T47D (cell line): ENCODE measurements around the gene GPC5.

Experiments used
- DNase-seq, 2 experiments: peaks; one replicate each; pipeline versions ENCODE4 v3.0.0 to v3.0.0-alpha.2; 2011 to 2012; ENCODE audit warnings: low read depth in 1 of 2, low spot score in 1 of 2
- JUND ChIP-seq: IDR thresholded peaks from 2 replicates; pipeline ENCODE4 v1.6.1; 2012; ENCODE audit warnings: low read depth
- in situ Hi-C: cut with HindIII; loops from 2 replicates; pipeline ENCODE4 v1.10.0; 2016; ENCODE audit warnings: low sequenced_read_pairs, low pct_unique_long_range_greater_than_20kb

The GPC5 gene

DNA sequence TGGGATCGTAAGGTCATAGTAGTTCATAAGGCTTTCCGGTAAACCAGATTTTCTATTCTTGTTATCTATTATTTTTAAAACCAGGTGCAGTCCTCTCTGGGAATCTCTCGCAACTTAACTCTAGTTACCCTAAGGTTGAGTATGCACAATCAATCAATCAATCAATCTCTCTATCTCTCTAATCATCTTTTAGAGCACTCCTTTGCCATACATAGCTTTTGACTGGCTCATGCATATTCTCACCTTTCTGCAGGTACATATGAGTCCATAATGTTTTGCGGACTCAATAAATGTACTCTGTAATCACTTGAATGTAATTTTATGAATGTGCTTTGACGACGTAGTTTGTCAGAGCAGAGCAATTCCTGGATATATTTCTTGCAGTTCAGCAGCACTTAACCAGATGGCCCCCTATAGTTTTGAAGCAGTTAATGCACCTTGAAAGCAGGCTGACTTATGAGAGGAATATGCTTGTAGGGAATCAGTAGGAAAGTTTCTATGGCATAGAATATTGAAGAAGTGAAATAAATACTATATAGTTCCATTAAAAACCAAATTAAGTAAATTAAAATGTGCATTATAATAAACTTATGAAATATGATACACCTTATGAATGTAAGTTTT lies 524.7 kb downstream of the GPC5 start:
- no peak for TF ChIP-seq JUND
- in situ Hi-C loops: no loop called here
- peak in 1 of 2 experiments; percentile 49 for DNase-seq

DNA sequence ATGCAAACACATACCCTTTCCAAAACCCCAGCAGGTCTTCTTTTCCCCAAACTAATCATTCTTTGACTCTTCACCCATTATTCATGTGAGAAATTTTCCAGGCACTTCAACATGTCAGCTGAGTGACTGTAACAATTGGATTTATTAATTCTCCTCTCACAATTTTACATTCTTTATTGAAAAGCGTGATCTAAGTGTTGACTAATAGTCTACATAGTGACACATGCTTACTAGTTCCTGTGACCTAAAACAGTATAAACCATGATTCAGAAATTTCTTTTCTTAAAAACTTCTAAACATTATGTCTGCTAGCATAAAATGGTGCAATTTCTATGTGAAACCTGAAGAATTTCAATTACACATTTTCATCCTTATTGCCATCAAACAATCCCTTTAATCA lies 532.3 kb downstream of the GPC5 start:
- in situ Hi-C loops: no loop called here
- TF ChIP-seq JUND: no peak
- DNase-seq: no peak

DNA sequence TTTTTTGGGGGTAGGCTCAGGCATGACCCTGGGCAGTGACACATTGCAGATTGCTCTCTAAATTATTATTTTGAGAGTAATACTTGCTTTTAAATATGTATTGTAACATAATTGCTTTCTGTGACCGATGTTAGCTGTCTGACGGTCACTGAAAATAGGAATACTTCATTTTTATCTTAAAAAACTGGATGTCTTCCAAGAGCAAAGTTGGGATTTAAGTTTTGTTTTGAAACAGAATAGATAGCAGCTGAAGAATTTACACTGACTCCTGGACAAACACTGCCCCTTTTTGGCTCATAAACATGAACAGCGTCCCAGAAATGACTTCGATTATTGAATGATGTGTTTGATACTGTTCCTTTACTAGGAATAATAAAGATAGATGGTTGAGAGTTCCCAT lies 535.9 kb downstream of the GPC5 start:
- DNase-seq: no peak
- no peak for TF ChIP-seq JUND
- in situ Hi-C loops: no loop called here

GRCh38 chr13:91946498-91947070 lies 548.2 kb downstream of the GPC5 start:
- peak; percentile 7 to 56 for DNase-seq
- TF ChIP-seq JUND: no peak
- in situ Hi-C loops: no loop called here

DNA sequence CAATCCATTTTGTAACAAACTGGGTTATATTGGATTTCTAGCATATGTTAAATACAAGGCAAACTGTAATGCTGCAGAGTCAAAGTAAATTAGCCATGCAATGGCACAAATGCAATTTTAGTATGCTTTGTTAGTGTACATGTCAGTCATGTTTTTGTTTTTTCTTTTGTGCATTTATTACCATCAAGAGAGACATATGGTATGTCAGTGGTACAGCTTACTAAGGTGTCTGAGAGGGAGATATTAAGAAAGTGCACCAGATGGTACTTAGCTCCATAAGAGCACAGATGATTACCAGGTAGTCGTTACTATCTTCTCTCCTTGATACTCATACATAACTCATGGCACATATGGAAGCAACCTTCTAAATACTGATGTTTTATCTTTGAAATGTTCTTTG lies 550.3 kb downstream of the GPC5 start:
- in situ Hi-C loops: no loop called here
- no peak for DNase-seq

GRCh38 chr13:91950803-91951202 lies 552.4 kb downstream of the GPC5 start:
- in situ Hi-C loops: no loop called here
- TF ChIP-seq JUND: no peak
- no peak for DNase-seq

More for the DNA sequence above, 550.3 kb downstream of the GPC5 start:
- no peak for TF ChIP-seq JUND

DNA sequence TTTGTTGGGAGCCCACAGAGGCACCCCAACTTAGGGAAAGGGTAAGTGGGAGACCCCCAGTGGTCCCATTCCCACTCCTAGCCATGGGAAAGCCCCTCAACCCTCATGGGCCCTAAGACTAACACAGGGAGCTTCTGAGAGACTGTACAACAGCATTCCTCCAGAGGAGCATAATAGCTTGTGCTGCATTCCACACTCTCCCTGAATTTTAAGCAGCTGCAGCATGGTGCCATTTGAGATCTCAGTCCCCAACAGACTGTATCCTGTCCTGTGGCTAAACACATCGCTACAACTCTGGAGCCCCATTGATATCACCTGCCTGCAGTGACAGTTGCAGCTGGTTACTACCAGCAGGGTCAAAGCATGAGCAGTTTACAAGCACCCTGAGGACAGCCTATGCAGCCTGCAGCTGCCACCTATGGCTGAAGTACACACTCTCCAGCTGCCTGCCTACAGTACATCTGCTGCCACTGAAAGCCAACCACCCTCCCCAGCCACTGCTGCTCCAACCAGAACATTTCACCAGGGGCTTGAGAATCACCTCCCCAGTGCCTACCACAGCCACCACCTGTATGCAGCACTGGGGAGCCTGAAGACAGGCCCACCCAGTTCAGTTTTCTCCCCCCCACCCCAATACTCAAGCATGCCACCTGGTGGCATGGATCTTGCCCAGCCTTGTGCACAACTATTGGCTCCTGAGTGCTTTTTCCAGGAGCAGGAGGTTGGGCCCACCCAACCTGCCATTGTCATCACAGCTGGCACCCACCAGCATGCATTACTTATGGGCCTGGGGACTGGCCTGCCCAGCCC lies 557.3 kb downstream of the GPC5 start:
- TF ChIP-seq JUND: no peak
- in situ Hi-C loops: no loop called here
- DNase-seq: no peak

DNA sequence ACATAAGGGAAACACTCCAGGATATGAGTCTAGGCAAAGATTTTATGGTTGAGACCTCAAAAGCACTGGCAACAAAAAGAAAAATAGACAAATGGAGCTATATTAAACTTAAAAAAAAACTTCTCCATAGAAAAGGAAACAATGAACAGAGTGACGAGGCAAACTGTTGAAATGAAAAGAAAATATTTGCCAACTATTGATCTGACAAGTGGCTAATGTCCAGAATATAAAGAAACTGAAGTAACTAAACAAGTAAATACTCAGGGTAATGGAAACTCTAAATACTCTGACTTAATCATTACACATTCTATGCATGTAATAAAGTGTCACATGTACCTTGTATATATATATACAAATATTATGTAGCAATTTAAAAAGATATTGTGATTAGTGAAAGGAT lies 562.5 kb downstream of the GPC5 start:
- in situ Hi-C loops: no loop called here
- no peak for TF ChIP-seq JUND
- no peak for DNase-seq

GRCh38 chr13:91962946-91963345 lies 564.5 kb downstream of the GPC5 start:
- TF ChIP-seq JUND: no peak

DNA sequence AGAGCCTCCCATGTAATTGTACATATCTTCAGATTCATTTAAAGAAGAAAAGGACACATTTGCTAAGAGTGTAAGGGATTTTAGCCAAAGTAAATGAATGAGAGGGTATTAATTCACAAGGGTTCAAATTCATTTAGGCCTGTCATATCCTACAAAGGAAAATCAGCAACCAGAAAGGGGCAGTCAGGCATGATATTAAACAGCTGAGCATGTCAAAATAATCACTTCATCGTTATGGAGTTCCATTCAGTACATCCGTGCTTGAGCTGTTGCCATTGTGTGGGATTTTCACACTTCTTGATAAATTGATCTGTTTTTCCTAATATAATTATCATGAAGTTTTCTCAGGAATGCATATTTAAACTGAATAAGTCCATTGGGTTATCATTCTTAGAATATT lies 567.1 kb downstream of the GPC5 start:
- TF ChIP-seq JUND: no peak
- no peak for DNase-seq
- in situ Hi-C loops: no loop called here

More at GRCh38 chr13:91962946-91963345, 564.5 kb downstream of the GPC5 start:
- DNase-seq: no peak
- in situ Hi-C loops: no loop called here

- in situ Hi-C loops: no loop called here
- TF ChIP-seq JUND: no peak
- DNase-seq: no peak
These were observed 580.1 kb downstream of the GPC5 start for GRCh38 chr13:91978571-91978970.

DNA sequence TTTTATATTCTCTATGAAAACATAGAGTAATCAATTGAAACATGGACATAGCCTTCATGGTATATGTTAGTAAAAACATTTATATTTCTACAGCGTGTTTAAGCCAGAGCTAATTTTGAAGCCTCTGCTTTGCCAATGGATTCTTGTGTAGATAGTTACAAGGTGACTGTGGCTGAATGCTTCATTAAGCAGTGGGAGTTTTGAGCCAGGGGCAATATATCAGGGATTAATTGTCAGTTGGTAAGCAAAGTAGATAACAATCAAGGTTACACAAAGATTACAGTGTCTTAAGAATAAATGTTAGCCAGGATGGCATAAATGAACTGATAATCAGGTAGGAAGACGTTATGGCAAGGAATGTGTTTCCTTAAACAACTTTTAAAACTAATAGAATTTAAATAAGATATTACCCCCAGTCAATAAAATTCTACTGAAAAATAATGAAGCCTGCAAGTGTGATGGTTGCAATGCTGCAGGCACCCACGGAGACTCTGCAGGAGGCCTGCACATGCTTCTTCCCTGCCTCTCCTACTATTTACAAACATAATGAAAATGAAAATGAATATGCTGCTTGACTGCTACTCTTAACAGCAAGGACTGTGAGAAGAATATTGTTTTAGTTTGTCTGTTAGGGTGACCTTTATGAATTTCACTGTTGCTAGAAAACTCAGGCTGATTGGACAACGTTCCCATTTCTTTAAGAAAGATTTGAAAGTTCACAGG lies 588.5 kb downstream of the GPC5 start:
- DNase-seq: no peak
- in situ Hi-C loops: no loop called here
- TF ChIP-seq JUND: no peak

DNA sequence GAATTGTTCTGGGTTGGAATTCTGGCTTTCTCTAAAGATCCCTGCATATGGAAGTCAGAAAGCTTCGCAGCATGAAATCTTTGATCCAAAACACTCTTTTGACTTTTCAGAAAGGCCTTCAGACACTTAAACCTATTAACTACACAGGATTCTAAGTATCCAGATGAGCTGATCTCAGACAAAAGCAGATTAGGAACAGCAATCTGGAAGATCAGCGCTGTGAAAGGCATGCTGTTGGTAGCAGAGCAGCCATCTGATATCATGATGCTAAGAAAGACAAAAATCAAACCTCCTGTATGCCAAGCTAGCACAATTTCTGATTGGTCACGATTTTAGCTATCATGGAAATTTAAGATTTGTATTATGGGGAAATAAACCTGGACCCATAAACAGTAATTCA lies 589.9 kb downstream of the GPC5 start:
- no peak for TF ChIP-seq JUND
- DNase-seq: no peak
- in situ Hi-C loops: no loop called here
